ENCODE results near the gene ZSCAN12. TPM values are rescaled to one million over a fixed set of nuclear protein-coding genes. Genes with fewer than 3 reads are reported as not detected.

The ZSCAN12 gene
- total RNA-seq, 1 donor from 2014 or later, result 5.6 TPM

GRCh38 chr6:28390688-28391087, 8.9 kb downstream of the ZSCAN12 start:
- no peak for TF ChIP-seq CTCF (IDR thresholded peaks at IDR 0.05)
- H3K4me1 ChIP-seq, result no peaks in the 10 kb centered on the region
- intact Hi-C loops (cut with DNase I), result no loop called here
- H3K36me3 ChIP-seq, result peaks cover 61% of the 10 kb centered on the region
- H3K27me3 ChIP-seq, result no peaks in the 10 kb centered on the region
- no peaks in the 10 kb centered on the region for H3K9me3 ChIP-seq
- H3K4me3 ChIP-seq, result no peak overlapping the region
- H3K27ac ChIP-seq, result no peak overlapping the region
- DNase-seq, result no peak
- ATAC-seq, result no peak

- no peak overlapping the region for H3K4me3 ChIP-seq
- peak overlapping the region; percentile 76 for H3K27ac ChIP-seq
- H3K4me1 ChIP-seq, result peaks cover 10% of the 10 kb centered on the region
- intact Hi-C loops (cut with DNase I), result no loop called here
- H3K9me3 ChIP-seq, result no peaks in the 10 kb centered on the region
- no peaks in the 10 kb centered on the region for H3K27me3 ChIP-seq
- H3K36me3 ChIP-seq, result peaks cover 36% of the 10 kb centered on the region
- DNase-seq (no peak), ATAC-seq (no peak)
- no peak for TF ChIP-seq CTCF (IDR thresholded peaks at IDR 0.05)
These were observed 15.4 kb downstream of the ZSCAN12 start for GRCh38 chr6:28384143-28384533.

- peak overlapping the region; percentile 76 for H3K27ac ChIP-seq
These were observed 16.1 kb downstream of the ZSCAN12 start for GRCh38 chr6:28383235-28384142.

GRCh38 chr6:28380381-28380780, 19.2 kb downstream of the ZSCAN12 start:
- no peak for ATAC-seq
- intact Hi-C loops (cut with DNase I), result no loop called here
- Histone ChIP-seq H3K4me3 (no peak overlapping the region), H3K27me3 (no peaks in the 10 kb centered on the region), H3K27ac (no peak overlapping the region), H3K36me3 (peaks cover 15% of the 10 kb centered on the region), H3K4me1 (peaks cover 10% of the 10 kb centered on the region), H3K9me3 (no peaks in the 10 kb centered on the region)
- no peak for DNase-seq
- TF ChIP-seq CTCF (IDR thresholded peaks at IDR 0.05), result no peak

More at GRCh38 chr6:28383235-28384142, 16.1 kb downstream of the ZSCAN12 start:
- DNase-seq (peak; percentile 93), ATAC-seq (peak; percentile 100)
- H3K9me3 ChIP-seq, result no peaks in the 10 kb centered on the region
- H3K4me1 ChIP-seq, result peaks cover 10% of the 10 kb centered on the region
- peaks cover 30% of the 10 kb centered on the region for H3K36me3 ChIP-seq
- intact Hi-C loops (cut with DNase I), result no loop called here
- peak overlapping the region; percentile 53 for H3K4me3 ChIP-seq
- H3K27me3 ChIP-seq, result no peaks in the 10 kb centered on the region
- peak; percentile 52 for TF ChIP-seq CTCF (IDR thresholded peaks at IDR 0.05)

- no peak for TF ChIP-seq CTCF (IDR thresholded peaks at IDR 0.05)
- Histone ChIP-seq H3K4me1 (peaks cover 7% of the 10 kb centered on the region), H3K27ac (no peak overlapping the region), H3K27me3 (no peaks in the 10 kb centered on the region), H3K4me3 (no peak overlapping the region), H3K36me3 (peaks cover 15% of the 10 kb centered on the region), H3K9me3 (no peaks in the 10 kb centered on the region)
- no peak for ATAC-seq
- DNase-seq, result no peak
- intact Hi-C loops (cut with DNase I), result no loop called here
These were observed 20.9 kb downstream of the ZSCAN12 start for GRCh38 chr6:28378644-28379043.

All from upper lobe of right lung (tissue), 1 donor.